NCI-H1417 treated with DMSO at 0.1 percent for 48 hours (cell line): ENCODE data around the gene MACROD2.

ENCODE experiments used
- DNase-seq: peaks from one replicate; lab custom pipeline; 2025; lab: John Stamatoyannopoulos, UW

The MACROD2 gene

GRCh38 chr20:14866841-14867514 lies 871.7 kb downstream of the MACROD2 start:
- no peak for DNase-seq

GRCh38 chr20:14877301-14878028 lies 882.1 kb downstream of the MACROD2 start:
- DNase-seq: no peak

GRCh38 chr20:14878676-14879019 lies 883.3 kb downstream of the MACROD2 start:
- DNase-seq: no peak

DNA sequence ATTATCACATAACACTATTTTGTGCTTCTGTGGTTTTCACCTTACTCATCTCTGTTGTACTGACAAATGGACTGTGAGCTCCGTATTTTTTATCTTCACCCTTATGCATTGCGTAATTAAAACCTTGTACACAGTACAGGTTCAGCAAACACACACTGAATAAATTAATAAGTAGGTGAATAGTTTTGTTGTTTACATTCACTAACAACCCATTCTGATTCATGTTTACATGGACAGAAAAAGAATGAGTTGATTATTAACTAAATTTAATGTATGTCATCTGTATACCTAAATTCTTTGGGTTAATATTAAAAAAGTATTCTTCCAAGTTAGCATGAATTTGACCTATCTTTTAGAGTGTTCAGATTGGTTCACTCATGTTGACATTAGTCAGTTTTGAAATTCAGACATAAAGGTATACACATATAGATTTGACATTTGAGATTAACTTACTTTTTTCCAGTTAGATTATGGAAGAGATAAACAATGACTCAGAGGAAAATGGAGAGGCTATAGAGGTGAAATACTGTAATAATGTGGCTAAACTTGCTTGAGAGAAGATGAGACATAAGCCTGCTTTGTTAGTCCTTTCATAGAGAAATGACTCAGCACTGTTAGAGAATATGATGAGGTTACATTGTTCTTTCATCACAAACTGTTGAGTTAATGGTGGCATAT lies 883.8 kb downstream of the MACROD2 start:
- no peak for DNase-seq

DNA sequence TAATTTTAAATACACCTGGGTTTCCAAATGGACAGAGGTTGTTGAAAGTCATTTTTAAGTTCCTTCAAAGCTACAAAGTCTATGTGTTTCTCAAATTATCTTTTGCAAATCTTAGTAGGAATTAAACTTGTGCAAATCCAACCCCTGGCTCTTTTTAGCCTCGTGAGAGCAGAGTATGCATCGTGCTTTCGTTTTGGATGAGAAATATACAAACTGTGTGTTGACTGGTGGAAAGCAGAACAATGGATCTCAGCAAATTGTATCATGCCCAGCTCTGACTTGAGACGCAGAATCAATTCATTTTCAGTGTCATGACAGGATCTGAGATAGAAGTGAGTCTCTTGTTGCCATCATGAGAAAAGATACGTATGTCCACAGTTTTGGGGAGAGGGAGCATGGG lies 884.5 kb downstream of the MACROD2 start:
- no peak for DNase-seq

- no peak for DNase-seq
Measured at GRCh38 chr20:14881518-14881917, 886.2 kb downstream of the MACROD2 start.

DNA sequence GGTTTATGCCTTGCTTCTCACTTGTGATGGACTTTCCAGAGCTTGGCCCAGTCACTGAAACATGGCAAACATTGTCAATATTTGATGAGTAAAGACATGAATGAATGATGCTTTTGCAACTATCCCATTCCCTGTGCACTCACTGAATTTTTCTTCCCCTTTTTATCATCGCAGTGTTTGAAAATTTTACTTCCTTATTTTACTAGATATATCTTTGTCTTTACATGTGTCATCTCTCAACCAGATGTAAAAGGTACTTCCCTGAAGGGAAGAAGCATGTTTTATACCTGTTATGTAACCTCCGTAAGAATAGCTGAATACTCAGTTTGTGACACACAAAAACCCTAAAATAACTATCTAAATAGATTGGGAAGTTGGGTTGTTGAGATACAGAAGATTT lies 886.8 kb downstream of the MACROD2 start:
- DNase-seq: no peak

DNA sequence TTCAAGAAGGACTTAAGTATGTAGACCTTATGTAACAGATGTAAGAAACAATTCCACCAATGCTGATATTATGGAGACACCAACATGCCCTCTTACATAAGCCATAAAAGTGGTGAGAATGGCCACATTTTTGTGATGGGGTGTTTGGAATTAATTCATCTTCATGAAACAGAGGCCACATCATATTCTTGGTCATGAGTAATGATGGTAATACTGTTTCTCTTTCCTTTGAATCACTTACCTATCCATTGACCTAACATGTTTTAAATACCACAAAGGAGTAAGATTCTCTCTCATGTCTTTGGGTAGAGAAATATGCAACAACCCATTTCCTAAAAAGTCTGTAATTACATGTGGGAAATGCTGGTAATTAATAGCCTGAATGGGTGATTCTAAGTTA lies 887.5 kb downstream of the MACROD2 start:
- no peak for DNase-seq

- DNase-seq: no peak
Measured at GRCh38 chr20:14883324-14883723, 888.0 kb downstream of the MACROD2 start.

DNA sequence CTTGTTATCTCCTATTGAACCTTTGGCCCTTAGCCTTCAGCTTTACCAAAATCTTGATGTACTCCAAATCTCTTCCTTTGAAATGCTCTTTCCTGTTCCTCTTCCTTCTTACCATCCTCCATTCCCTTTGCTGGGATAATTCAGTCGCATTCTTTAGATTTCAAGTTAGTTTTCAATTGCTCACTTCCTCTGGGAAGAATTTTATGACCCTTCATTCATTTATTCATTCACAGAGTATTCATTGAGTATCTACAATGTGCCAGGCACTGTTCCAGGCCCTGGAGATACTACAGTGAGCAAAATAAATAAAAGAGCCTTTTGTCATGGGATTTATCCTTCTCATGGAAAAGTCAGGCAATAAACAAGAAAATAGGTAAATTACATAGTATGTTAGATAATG lies 890.3 kb downstream of the MACROD2 start:
- DNase-seq: no peak

DNA sequence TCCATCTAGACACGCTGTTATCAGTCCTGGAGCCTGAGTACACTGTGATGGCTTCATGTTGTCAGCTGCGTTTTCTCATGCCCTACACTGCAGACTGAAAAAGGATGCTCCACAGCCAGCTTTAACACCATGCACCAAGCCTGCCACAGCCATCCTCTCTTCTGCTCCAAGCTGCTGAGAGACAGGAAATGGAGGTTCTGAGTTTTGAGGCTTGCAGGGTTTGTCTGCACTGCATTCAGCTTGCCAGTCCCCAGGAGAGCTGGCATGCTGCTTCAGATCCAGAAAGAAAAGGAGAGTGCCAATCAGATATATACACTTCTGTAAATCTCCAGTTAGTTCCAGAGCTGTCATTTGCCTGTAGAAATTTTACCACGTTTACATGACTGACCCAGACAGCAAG lies 892.8 kb downstream of the MACROD2 start:
- DNase-seq: no peak

DNA sequence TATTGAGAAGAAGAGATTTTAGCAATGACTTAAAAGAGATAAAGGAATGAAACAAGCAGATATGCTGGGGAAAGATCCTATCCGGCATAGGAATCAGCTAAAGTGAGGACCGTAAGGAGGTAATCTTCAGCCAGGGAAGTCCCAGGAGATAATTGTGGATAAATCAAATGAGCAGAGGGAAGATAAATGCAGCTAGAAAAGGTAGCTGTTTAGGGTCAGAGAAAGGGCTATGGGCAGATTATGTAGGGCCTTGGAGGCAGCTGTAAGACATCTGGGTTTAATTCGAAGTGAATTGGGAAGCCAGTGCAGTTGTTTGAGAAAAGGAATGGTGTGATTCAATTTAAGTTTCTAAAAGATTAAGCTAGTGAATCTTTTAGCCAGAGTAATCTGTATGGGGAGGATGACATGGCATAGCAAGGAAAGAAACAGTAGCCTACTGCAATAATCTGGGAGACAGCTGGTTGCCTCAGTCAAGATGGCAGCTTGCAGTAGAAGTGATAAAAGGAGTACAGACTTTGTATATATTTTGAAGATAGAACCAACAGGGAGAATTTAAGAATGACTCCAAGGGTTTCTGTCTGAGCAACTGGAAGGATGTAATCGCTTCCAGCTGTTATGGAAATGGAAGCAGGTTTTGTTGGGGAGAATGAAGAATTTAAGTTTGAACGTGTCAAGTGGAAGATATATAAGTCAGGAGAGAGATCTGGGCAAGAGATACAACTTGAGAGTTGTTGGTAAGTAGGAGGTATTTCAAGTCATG lies 894.4 kb downstream of the MACROD2 start:
- no peak for DNase-seq

- DNase-seq: no peak
Measured at GRCh38 chr20:14890713-14891112, 895.4 kb downstream of the MACROD2 start.

- no peak for DNase-seq
Measured at GRCh38 chr20:14892782-14893181, 897.5 kb downstream of the MACROD2 start.

DNA sequence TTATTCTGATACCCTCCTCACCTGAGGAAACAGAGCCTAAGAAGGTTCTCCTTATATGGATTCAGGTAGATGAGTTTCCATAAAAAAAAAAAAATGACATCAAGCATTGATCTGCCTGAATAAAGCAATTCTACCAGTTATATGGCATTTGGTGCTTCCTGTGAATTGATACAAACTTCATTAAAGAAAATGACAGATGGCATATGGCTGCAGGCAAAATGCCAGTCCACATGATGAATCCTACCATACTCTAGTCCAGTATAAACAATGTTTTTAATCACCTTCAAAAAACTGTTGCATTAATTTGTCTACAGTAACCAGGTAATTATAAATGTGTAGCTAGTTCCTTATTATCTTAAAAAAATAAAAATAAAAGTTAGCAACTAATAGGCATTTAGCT lies 901.3 kb downstream of the MACROD2 start:
- no peak for DNase-seq

GRCh38 chr20:14897608-14898007 lies 902.3 kb downstream of the MACROD2 start:
- no peak for DNase-seq

DNA sequence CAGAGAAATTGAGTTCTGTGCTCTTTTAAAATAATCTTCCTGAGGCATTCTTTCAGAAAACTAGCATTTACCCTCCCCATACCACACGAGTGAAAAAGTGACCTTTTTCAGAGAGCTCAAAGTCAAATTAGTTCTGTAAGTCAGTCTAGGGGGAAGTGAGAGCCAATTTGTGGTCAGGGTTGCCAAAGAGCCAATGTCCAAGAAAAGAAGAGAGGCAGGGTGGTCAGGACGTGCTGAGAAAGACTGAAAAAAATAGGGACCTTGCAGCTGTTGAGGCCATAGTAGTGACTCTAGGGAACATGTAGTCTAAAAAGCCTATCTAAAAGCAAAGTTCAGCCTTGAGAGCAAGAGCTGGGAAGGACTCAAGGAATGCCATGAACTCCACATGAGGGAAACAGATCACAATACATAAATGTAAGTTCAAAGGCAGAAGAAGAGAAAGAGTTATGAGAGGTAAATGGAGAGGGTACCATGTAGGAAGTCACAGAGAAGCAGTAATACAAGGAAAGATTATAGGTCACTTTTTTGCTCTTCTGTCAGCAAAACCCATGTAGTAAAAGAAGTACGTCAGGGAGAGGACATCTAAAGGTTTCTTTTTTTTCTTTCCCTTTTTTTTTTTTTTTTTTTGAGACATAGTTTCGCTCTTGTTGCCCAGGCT lies 907.2 kb downstream of the MACROD2 start:
- DNase-seq: no peak

DNA sequence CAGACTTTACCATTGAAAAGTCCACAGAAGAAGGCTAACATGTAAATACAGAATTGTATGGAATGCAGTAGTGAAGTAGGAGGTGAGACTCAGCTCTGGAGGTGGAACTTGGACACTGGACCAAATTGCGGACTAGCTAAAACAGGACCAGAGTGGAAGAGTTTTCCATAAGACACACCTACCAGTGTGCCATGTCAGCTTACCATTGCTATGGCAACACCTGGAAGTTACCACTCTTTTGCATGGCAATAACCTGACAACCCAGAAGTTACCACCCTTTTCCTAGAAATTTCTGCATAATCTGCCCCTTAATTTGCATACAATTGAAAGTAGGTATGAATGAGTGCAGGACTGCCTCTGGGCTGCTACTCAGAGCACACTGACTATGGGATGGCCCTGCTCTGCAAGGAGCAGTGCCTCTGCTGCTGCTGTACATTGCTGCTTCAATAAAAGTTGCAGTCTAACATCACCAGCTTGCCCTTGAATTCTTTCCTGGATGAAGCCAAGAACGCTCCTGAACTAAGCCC lies 911.7 kb downstream of the MACROD2 start:
- DNase-seq: no peak

GRCh38 chr20:14910126-14910525 lies 914.8 kb downstream of the MACROD2 start:
- DNase-seq: no peak

- no peak for DNase-seq
Measured at GRCh38 chr20:14913896-14914620, 918.7 kb downstream of the MACROD2 start.

GRCh38 chr20:14914633-14915032 lies 919.3 kb downstream of the MACROD2 start:
- no peak for DNase-seq
